Measurements from ENCODE around the gene PHLDB1. TPM values are rescaled to one million over a fixed set of nuclear protein-coding genes. Genes with fewer than 3 reads are reported as not detected.

The PHLDB1 gene
- total RNA-seq, 1 donor = 93.5 TPM

DNA sequence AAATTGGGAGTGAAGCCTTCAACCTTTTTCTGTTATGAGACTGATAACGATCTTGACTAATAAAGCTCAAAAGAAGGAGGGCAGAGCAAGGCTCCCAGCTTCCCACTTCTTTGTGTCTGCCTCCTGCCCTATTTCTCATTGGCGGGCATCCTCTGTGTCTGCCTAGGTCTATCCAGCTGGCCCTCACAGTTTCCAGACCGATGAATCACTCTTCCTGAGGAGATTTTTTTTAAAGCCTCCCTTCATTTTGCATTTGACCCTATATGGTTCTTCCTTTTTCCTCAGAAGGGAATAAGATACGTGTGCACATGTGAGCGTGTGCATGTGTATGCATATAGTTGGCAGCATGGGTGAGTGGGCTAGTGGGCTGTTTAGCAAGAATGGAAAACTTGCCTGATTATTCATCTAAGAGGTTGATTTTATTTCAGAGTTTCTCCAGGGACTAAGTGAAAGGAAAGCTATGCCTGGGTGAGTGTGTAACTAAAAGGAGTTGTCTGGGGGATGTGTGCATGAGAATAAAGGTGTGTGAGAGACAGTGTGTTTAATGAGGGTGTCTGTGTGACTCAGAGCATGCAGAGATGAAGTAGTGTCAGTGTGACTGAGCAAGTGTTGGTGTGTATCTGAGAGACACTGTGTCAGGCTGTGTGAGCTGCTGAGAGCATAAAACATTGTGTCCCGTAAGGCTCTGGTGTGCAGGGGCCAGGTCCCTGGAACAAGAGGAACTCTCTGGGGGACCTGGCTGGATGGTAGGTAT, 12.2 kb downstream of the PHLDB1 start:
- peak; percentile 97 for DNase-seq (ENCODE audit: low read depth)
- TF ChIP-seq, protein P1, sequence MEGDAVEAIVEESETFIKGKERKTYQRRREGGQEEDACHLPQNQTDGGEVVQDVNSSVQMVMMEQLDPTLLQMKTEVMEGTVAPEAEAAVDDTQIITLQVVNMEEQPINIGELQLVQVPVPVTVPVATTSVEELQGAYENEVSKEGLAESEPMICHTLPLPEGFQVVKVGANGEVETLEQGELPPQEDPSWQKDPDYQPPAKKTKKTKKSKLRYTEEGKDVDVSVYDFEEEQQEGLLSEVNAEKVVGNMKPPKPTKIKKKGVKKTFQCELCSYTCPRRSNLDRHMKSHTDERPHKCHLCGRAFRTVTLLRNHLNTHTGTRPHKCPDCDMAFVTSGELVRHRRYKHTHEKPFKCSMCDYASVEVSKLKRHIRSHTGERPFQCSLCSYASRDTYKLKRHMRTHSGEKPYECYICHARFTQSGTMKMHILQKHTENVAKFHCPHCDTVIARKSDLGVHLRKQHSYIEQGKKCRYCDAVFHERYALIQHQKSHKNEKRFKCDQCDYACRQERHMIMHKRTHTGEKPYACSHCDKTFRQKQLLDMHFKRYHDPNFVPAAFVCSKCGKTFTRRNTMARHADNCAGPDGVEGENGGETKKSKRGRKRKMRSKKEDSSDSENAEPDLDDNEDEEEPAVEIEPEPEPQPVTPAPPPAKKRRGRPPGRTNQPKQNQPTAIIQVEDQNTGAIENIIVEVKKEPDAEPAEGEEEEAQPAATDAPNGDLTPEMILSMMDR (IDR thresholded peaks at IDR 0.05; ENCODE audit: insufficient read depth, low read length) = no peak
- H3K4me3 ChIP-seq (ENCODE audit: low read depth, low read length) = peak overlapping the region; percentile 32

DNA sequence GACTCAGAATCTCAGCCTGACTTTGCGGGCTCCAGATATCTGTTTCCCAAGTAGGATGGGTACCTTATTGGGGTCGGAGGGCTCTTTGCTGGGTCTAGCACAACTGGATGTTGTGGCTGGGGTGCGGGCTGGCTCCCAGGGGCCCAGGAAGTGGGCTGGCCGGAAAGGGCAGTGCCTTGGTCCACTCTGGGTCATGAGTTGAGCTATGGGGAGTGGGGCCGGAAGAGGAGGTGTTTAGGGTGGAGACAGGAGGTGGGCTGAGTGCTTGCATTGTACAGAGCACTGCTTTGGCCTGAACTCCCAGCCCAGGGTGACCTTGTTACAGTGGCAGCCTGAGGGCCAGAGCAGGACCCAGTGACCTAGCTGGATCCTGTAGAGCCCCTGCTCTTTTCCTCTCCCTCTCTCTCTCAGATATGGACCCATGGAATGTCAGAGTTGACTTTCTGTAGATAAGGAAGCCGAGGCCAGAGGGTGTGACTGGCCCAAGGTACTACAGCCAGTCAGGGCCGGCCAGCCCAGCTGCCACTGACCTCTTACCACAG, 13.2 kb downstream of the PHLDB1 start:
- TF ChIP-seq, protein P1 (IDR thresholded peaks at IDR 0.05; ENCODE audit: insufficient read depth, low read length) = no peak
- no peak for DNase-seq (ENCODE audit: low read depth)

DNA sequence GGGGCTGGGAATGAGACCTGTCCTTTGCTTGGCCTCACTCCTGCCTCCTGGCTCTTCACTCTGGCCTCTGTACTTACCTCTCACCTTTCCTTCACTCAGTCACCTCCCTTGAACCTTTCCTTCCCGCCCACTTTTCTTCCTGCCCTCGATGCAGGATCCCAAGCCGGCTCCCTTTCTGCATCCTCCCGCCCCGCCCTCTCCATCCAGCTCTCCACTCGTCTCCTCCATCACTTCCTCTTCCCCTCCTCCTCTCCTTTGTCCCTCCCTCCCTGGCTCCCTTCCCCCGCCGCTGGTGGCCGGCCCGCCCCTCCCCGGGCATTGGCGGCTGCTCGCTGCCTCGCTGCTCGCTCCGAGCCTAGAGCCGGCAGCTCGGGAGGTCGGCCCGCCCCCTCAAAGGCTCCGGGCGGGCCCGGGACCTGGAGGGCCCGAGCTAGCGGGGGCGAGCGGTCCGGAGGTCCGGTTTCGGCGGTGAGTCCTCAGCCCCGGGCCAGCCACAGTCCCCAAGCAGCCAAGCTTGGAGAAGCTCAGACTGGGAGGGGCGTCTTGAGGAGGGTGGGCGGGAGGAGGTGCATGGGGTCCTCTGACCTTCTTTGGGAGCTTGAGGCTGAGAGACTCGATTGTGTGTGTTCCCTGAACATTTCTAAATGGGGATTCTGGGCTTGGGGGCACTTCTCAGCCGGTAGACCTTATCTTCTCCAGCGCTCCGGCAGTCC, 13.8 kb downstream of the PHLDB1 start:
- peak overlapping the region; percentile 70 for H3K4me3 ChIP-seq (ENCODE audit: low read depth, low read length)
- TF ChIP-seq, protein P1 (IDR thresholded peaks at IDR 0.05; ENCODE audit: insufficient read depth, low read length) = no peak
- peak; percentile 81 for DNase-seq (ENCODE audit: low read depth)

More for the DNA sequence above, 13.2 kb downstream of the PHLDB1 start:
- peak overlapping the region; percentile 70 for H3K4me3 ChIP-seq (ENCODE audit: low read depth, low read length)

DNA sequence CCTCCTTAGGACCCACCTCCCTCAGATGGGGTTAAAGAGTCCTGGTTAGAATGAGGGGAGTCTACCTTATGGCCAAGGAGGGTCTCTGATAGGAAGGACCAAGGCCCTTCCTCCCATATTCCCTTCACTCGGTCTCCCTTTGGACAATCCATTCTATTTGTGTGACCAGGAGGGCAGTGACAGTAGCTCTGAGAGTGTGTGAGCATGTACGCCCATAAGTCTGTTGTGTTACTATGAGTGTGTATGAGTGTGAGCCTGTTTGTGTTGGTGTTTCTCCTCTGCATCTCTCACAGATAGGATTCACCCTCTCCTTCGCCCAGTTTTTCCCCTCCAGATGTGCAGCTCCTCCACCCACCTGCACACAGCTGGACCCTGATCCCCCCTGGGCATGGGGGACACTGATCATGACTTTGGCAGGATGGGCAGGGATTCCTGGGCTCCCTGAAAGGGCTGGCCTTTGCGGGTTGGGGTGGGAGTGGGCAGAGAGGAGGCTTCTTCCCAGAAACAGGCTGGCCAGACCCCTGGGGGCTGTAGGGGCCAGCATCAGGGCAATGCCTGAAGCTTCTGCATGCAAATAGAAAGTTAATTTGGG, 14.5 kb downstream of the PHLDB1 start:
- TF ChIP-seq, protein P1 (IDR thresholded peaks at IDR 0.05; ENCODE audit: insufficient read depth, low read length) = no peak
- DNase-seq (ENCODE audit: low read depth) = no peak

DNA sequence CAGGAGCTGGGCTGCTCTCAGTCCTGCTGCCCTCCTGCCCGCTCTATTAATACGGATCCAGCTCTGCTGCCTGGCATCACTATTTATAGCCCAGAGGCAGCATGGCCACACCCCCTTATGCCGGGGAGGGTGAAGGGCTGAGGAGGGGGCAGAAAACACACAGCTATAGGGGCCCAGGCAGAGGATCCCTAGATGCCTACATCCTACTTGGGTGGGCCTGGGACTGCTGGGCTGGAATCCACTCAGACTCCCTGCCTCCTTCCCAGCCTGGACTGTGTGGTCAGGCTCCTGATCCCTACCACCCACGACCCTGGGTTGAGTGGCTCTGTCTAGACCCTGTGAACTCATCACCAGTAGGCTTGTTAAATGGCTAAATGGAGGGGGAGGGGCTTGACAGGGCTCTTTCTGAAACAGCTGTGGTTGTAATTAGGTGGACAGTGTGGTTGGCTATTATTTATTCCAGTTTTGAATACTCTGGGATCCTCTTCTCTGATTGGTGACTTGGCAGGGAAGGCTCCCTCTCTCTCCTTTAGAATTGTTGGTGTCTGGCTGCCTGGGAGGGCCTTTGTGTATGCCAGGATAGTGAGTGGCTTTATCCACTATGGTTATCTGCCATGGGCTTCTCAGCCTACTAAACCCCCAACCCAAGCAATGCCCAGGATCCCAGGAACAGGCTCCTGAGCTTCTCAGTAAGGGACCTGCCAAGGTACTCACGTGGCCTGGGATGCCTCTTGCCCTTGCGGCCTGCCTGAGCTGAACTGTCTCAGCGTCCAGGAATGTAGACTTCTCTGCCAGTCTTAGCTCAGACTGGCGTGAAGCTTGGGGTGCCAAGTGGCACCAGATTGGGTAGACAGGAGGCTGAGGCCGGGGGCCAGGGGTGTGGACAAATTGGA, 15.2 kb downstream of the PHLDB1 start:
- H3K4me3 ChIP-seq (ENCODE audit: low read depth, low read length) = peak overlapping the region; percentile 70
- TF ChIP-seq, protein P1 (IDR thresholded peaks at IDR 0.05; ENCODE audit: insufficient read depth, low read length) = no peak
- DNase-seq (ENCODE audit: low read depth) = peak; percentile 63

More for the DNA sequence above, 14.5 kb downstream of the PHLDB1 start:
- H3K4me3 ChIP-seq (ENCODE audit: low read depth, low read length) = peak overlapping the region; percentile 70

DNA sequence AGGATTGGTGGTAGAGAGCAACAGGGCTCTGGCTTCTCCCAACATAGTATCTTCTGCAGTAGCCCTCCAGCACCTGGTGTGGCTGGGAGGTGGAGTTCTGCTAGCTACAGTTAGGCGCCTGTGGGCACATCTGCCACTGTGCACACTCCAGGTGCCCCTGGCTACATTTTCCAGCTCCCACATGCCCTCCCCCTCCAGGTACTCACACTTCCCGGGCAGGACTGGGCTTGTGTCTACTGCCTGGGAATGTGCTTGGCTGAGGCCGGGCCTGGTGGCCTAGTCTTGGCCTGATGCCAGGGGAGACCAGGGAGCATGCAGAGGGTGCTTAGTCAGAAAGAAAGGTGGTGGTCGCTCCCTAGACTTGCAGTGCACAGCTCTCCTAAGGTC, 15.8 kb downstream of the PHLDB1 start:
- TF ChIP-seq, protein P1 (IDR thresholded peaks at IDR 0.05; ENCODE audit: insufficient read depth, low read length) = no peak
- peak; percentile 53 for DNase-seq (ENCODE audit: low read depth)
- H3K4me3 ChIP-seq (ENCODE audit: low read depth, low read length) = peak overlapping the region; percentile 16

Data from fibroblast of the aortic adventitia (primary cell).